Spleen (tissue), 11 donors: ENCODE measurements around the gene SOX15. TPM values are rescaled to one million over a fixed set of nuclear protein-coding genes. Genes with fewer than 3 reads are reported as not detected.

ENCODE experiments used
- DNase-seq: peaks from one replicate; pipeline ENCODE4 v3.0.0-alpha.2; 2020
- H3K27ac ChIP-seq, 8 donors: fragments of 200-600 bp; sonication (generic) in 7 of 8; 1 replicate in 4 of 8; 2 replicates in 4 of 8; pipeline versions ENCODE4 v1.5.0 to v1.8.0; 2016 to 2021; ENCODE audit warnings: inconsistent platforms in 4 of 8, mild to moderate bottlenecking in 4 of 8, moderate library complexity in 1 of 8
- H3K27me3 ChIP-seq, 7 donors: fragments of 200-600 bp; sonication (generic) in 6 of 7; replicated peaks in 1 of 7; 1 replicate in 4 of 7; 2 replicates in 3 of 7; pipeline versions ENCODE4 v1.5.0 to v1.8.0; 2016 to 2021; ENCODE audit warnings: inconsistent platforms in 3 of 7, mild to moderate bottlenecking in 1 of 7
- H3K36me3 ChIP-seq, 6 donors: fragments of 200-600 bp; sonication (generic) in 5 of 6; 1 replicate in 4 of 6; 2 replicates in 2 of 6; pipeline versions ENCODE4 v1.5.0 to v1.8.0; 2016 to 2021; ENCODE audit warnings: inconsistent platforms in 2 of 6
- H3K4me1 ChIP-seq, 6 donors: fragments of 200-600 bp; sonication (generic) in 5 of 6; 1 replicate in 3 of 6; 2 replicates in 3 of 6; pipeline versions ENCODE4 v1.5.0 to v1.8.0; 2016 to 2021; ENCODE audit warnings: inconsistent platforms in 3 of 6
- H3K4me3 ChIP-seq, 8 donors: fragments of 200-600 bp; sonication (generic) in 7 of 8; 1 replicate in 4 of 8; 2 replicates in 4 of 8; pipeline versions ENCODE4 v1.5.0 to v1.8.0; 2016 to 2021; ENCODE audit warnings: inconsistent platforms in 4 of 8, mild to moderate bottlenecking in 4 of 8, moderate library complexity in 2 of 8
- H3K9me3 ChIP-seq, 8 donors: fragments of 200-600 bp; sonication (generic) in 7 of 8; 1 replicate in 4 of 8; 2 replicates in 4 of 8; pipeline versions ENCODE4 v1.5.0 to v1.8.0; 2016 to 2021; ENCODE audit warnings: inconsistent platforms in 4 of 8
- POLR2A ChIP-seq, 3 donors: fragments of 450-650 bp; IDR thresholded peaks; one replicate each; pipeline ENCODE4 v1.5.1; 2017; ENCODE audit warnings: antibody characterized with exemption in 3 of 3, mild to moderate bottlenecking in 1 of 3
- POLR2AphosphoS5 ChIP-seq, 3 donors: sonication (generic); formaldehyde crosslinking; IDR thresholded peaks; one replicate each; pipeline ENCODE4 v1.5.1; 2017; ENCODE audit warnings: antibody characterized with exemption in 3 of 3
- WGBS, 5 donors: extraction: QIAGEN DNeasy Blood & Tissue Kit in 3 of 5; methylation state at CpG; one replicate each; pipeline versions ENCODE4 v1.1.5 to v1.1.7; 2013 to 2018; 5-methylcytosine and 5-hydroxymethylcytosine counted together
- intact Hi-C: fragments of 100-400 bp; cut with DNase I; formaldehyde crosslinking; loops from one replicate; pipeline ENCODE4 v1.15.0; 2023; ENCODE audit warnings: low total_unique reads
- polyA plus RNA-seq, 3 donors: library from polyadenylated mRNA; stranded (reverse); fragments of 200-250 nt; gene quantifications; one replicate each; pipeline ENCODE4 v1.2.1, GENCODE V29; 2013
- total RNA-seq, 7 donors: library from RNA; depleted of rRNA in 3 of 7; stranded (reverse); fragments of >200 nt in 3 of 7; fragmentation: NEBNext Ultra II Directional in 4 of 7; extraction: Animal tissue kit (Norgen Biotek cat#: 25700) in 4 of 7; gene quantifications; one replicate each; pipeline versions ENCODE4 v1.1.0 to v1.2.1, GENCODE V29; 2016 to 2021
- TF ChIP-seq, protein P1 (sequence below), 11 experiments: fragments of 200-600 bp in 7 of 11; fragments of 450-650 bp in 4 of 11; sonication (generic) in 4 of 11; IDR thresholded peaks in 8 of 11; conservative IDR thresholded peaks in 3 of 11; 1 replicate in 7 of 11; 2 replicates in 4 of 11; pipeline versions ENCODE4 v1.4.0 to v1.8.0; 2016 to 2021; ENCODE audit warnings: antibody characterized with exemption in 11 of 11, inconsistent platforms in 4 of 11, mild to moderate bottlenecking in 1 of 11
- donor health status: healthy with polysubstance abuse.
- donor health status: DM: no; HTN: no; CAD: no; lungs with moderate emphysema.
- donor health status: DM: no; HTN: no; CAD: no.
- donor health status: Bipolar disorder and iron deficiency.
- donor health status: healthy.
- donor health status: DM: no; HTN: no; CAD: no.
- donor health status: DM: yes; HTN: yes; CAD: no.

Gene SOX15
- total and polyA plus RNA-seq, 10 donors: 0.20 to 1.7 (median 0.43) TPM; not detected in 4

DNA sequence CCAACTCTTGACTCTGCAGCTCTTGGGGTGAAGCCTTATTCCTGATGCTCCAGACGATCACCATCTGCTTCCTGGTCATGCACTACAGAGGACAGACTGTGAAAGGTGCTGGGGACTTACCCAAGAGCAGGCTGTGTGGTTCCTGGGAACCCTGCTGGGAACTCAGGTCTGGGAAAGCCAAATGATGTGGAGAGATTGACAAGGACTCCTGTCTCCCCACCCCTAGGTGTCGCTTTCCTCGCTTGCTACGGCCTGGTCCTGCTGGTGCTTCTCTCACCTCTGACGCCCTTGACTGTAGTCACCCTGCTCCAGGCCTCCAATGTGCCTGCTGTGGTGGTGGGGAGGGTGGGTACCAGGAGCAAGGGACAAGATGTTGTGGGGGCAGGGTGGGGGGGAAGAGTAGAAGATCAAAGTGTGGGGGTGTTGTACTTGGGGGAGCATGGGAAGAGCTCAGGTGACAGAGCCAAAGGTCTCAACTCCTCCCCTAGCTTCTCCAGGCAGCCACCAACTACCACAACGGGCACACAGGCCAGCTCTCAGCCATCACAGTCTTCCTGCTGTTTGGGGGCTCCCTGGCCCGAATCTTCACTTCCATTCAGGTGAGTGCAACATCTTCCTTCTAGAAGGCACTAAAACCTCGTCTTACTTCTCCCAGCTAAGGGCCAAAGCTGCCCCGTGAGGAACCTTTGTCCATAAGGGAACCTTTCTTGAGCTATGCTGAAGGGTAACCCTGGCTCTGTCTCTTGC, 3.0 kb downstream of the SOX15 start:
- no peaks in the 10 kb centered on the region for H3K9me3 ChIP-seq
- intact Hi-C loops: no loop called here
- TF ChIP-seq, protein P1, sequence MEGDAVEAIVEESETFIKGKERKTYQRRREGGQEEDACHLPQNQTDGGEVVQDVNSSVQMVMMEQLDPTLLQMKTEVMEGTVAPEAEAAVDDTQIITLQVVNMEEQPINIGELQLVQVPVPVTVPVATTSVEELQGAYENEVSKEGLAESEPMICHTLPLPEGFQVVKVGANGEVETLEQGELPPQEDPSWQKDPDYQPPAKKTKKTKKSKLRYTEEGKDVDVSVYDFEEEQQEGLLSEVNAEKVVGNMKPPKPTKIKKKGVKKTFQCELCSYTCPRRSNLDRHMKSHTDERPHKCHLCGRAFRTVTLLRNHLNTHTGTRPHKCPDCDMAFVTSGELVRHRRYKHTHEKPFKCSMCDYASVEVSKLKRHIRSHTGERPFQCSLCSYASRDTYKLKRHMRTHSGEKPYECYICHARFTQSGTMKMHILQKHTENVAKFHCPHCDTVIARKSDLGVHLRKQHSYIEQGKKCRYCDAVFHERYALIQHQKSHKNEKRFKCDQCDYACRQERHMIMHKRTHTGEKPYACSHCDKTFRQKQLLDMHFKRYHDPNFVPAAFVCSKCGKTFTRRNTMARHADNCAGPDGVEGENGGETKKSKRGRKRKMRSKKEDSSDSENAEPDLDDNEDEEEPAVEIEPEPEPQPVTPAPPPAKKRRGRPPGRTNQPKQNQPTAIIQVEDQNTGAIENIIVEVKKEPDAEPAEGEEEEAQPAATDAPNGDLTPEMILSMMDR (IDR thresholded peaks at IDR 0.05 in 8 of 11, conservative IDR thresholded peaks at IDR 0.05 in 3 of 11): no peak
- TF ChIP-seq POLR2A (IDR thresholded peaks at IDR 0.05) (no peak), POLR2AphosphoS5 (IDR thresholded peaks at IDR 0.05) (no peak)
- no peak for DNase-seq
- peaks cover 34 to 73% (median 51%) of the 10 kb centered on the region in 6 donors for H3K4me1 ChIP-seq
- H3K27ac ChIP-seq: peak overlapping the region in 1 of 8 donors; percentile 39
- 74 to 86% (median 78%) methylated on average over 9 of the region's 9 CpGs for WGBS, 5 donors
- H3K36me3 ChIP-seq: peaks cover 0 to 70% (median 22%) of the 10 kb centered on the region in 6 donors
- H3K27me3 ChIP-seq: no peaks in the 10 kb centered on the region
- H3K4me3 ChIP-seq: no peak overlapping the region

DNA sequence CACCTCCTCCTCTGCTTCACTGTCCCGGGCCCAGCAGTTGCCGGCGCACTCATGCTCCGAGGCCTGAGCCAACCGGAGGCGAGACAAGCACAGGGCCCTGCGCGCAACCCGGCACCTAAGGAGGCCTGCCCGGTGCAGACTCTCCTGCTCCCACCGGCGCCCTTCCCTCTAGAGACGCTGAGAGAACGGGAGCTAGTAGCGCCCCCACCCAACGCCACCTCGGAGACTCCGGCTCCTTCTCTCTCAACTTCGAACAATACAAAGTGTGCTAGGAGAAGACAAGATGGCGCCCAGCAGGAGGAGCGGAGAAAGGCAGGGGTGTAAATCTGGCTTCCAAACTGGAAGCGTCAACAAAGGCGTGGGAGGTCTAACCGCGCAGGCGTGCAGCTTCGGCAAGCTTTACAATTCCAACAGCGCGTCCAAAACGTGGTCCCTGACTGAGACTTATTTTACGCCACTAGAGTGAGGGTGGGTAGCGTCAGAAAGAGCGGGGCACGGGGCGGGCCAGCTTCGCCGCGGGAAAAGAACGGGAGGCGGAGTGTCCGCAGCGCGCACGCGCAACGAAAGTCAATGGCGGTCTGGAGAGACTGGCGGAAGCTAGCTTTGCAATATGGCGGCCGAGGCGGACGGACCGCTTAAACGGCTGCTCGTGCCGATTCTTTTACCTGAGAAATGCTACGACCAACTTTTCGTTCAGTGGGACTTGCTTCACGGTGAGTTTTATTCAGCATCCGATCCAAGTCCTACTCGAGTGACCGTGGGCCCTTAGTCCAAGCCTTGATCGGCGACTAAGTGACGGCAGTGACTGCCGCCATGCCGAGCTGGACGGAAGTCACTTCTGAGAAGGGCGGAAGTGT, 6.4 kb downstream of the SOX15 start, which contains the start of gene MPDU1:
Gene MPDU1, plus strand, starts transcription at position 600 of the 857 bp plus-strand sequence. Its CDS starts 11 bp downstream, at position 611.
- Histone ChIP-seq H3K4me1 (peaks cover 53 to 92% (median 68%) of the 10 kb centered on the region in 6 donors), H3K27me3 (no peaks in the 10 kb centered on the region), H3K4me3 (peak within 1 kb of the TSS; percentile 51 to 82 (median 62)), H3K36me3 (peaks cover 0 to 57% (median 19%) of the 10 kb centered on the region in 6 donors), H3K27ac (peak within 1 kb of the TSS; percentile 94 to 99 (median 98)), H3K9me3 (no peaks in the 10 kb centered on the region)
- intact Hi-C loops: no loop called here
- peak; percentile 97 for DNase-seq
- TF ChIP-seq POLR2AphosphoS5 (IDR thresholded peaks at IDR 0.05) (peak; percentile 89 to 93 (median 91)), POLR2A (IDR thresholded peaks at IDR 0.05) (peak in 1 of 3 donors; percentile 18)
- TF ChIP-seq, protein P1 (IDR thresholded peaks at IDR 0.05 in 8 of 11, conservative IDR thresholded peaks at IDR 0.05 in 3 of 11): peak in 1 of 11 experiments; percentile 15
- WGBS, 5 donors: 14 to 18% (median 17%) methylated on average over 64 to 69 of the region's 69 CpGs

DNA sequence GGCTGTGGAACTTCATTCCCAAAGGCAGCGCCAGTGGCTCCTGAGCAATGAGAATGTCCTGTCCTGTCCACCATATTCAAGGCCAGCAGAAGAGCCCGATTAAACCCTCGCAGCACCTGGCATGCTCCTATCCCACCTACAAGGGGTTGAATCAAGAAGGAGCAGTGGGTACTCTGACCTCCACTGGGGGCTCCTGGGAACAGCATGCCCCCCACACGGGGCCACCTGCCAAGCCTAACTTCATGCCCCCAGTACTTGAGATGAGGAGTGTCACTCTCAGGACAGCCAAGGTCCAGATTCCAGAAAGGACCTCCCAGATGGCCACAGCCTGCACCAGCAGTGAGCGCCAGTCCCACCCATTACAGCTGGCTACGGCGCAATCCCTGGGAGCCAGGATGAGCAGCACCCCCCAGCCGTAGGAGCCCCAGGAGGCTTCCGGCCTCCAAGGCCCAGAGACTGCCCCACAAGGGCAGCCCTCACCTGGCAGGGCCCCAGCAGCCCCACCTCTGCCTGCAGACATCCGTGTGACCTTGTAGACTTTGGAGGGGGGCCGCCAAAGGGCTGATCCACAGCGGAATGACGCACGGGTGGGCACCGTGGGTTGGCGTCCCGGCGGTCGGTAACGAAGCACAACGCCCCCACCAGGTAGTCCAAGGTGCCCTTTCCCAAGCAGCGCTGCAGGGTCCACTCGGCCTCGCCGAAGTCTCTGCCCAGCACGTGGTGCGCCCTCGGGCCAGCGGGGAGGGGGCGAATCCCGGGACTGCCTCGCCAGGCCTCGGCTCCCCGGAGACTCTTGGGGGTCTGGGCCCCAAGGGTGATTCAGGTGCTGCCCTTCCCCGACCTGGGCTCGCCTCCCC, 7.3 kb downstream of the SOX15 start:
- peak overlapping the region in 7 of 8 donors; percentile 51 to 82 (median 59) for H3K4me3 ChIP-seq
- H3K9me3 ChIP-seq: no peaks in the 10 kb centered on the region
- intact Hi-C loops: no loop called here
- H3K27ac ChIP-seq: peak overlapping the region; percentile 94 to 99 (median 98)
- TF ChIP-seq POLR2A (IDR thresholded peaks at IDR 0.05) (no peak), POLR2AphosphoS5 (IDR thresholded peaks at IDR 0.05) (peak in 1 of 3 donors; percentile 4)
- TF ChIP-seq, protein P1 (IDR thresholded peaks at IDR 0.05 in 8 of 11, conservative IDR thresholded peaks at IDR 0.05 in 3 of 11): no peak
- H3K4me1 ChIP-seq: peaks cover 53 to 92% (median 76%) of the 10 kb centered on the region in 6 donors
- H3K27me3 ChIP-seq: no peaks in the 10 kb centered on the region
- WGBS, 5 donors: 77 to 87% (median 83%) methylated on average over 19 to 36 of the region's 36 CpGs
- DNase-seq: peak; percentile 90
- H3K36me3 ChIP-seq: peaks cover 0 to 57% (median 24%) of the 10 kb centered on the region in 6 donors
